ENCODE data around the gene CTXND1. TPM values are rescaled to one million over a fixed set of nuclear protein-coding genes. Genes with fewer than 3 reads are reported as not detected.

Gene CTXND1
- total RNA-seq, 1 experiment from 2014 or later: not detected

- Histone ChIP-seq H3K9ac (ENCODE audit: extremely low read depth, insufficient read length, low read length) (no peak overlapping the region), H2BK15ac (ENCODE audit: low read depth, low read length) (no peak overlapping the region), H4K8ac (replicated peaks; ENCODE audit: insufficient read length, low read depth, low read length) (no peak overlapping the region), H3K79me1 (ENCODE audit: insufficient read depth, low read depth, low read length, poor library complexity, severe bottlenecking) (no peaks in the 10 kb centered on the region), H3K56ac (ENCODE audit: insufficient read length, low read depth, low read length) (no peak overlapping the region), H2BK120ac (ENCODE audit: low read depth, low read length, poor library complexity, severe bottlenecking) (no peak overlapping the region), H3K27me3 (ENCODE audit: insufficient read depth, low read length) (no peaks in the 10 kb centered on the region), H4K20me1 (ENCODE audit: control insufficient read depth, insufficient read depth, insufficient read length) (no peaks in the 10 kb centered on the region), H3K4me2 (ENCODE audit: insufficient read depth, insufficient read length, low read length) (peak overlapping the region; percentile 96), H4K91ac (ENCODE audit: insufficient read length, low read depth, low read length) (no peak overlapping the region), H2AK5ac (ENCODE audit: insufficient read length, low read length) (no peak overlapping the region), H3K27ac (ENCODE audit: insufficient read length, low read depth, low read length) (no peak overlapping the region), H2AFZ (ENCODE audit: low read length) (no peak overlapping the region), H3K9me3 (ENCODE audit: control insufficient read depth, low read depth, low read length) (no peaks in the 10 kb centered on the region), H3K79me2 (ENCODE audit: insufficient read depth, low read length) (no peaks in the 10 kb centered on the region), H2BK12ac (ENCODE audit: insufficient read length, low read depth, low read length) (no peak overlapping the region), H4K5ac (ENCODE audit: insufficient read length, low read depth, low read length) (no peak overlapping the region), H3K18ac (ENCODE audit: insufficient read length, low read depth, low read length) (no peak overlapping the region), H2BK5ac (ENCODE audit: insufficient read length, low read length) (no peak overlapping the region), H3K4ac (ENCODE audit: low read depth, low read length) (no peak overlapping the region), H2BK20ac (ENCODE audit: low read depth, low read length, poor library complexity, severe bottlenecking) (no peak overlapping the region), H3K23ac (ENCODE audit: insufficient read length, low read depth, low read length) (no peak overlapping the region), H3T11ph (ENCODE audit: low read length) (no peak overlapping the region), H3K23me2 (ENCODE audit: insufficient read length, low read depth, low read length, poor library complexity, severe bottlenecking) (peaks cover 11% of the 10 kb centered on the region), H3K4me1 (ENCODE audit: insufficient read depth, low read length) (no peaks in the 10 kb centered on the region; the same call in 1 of the 2 replicates), H3K14ac (ENCODE audit: insufficient read depth, low read length) (no peak overlapping the region)
- Mint-ChIP-seq H3K27ac (no peak overlapping the region), H3K27me3 (ENCODE audit: low read depth) (peaks cover 11% of the 10 kb centered on the region), H3K9me3 (no peaks in the 10 kb centered on the region; a peak in 1 of 5 replicates), H3K4me3 (peak overlapping the region; percentile 65 to 84), H3K4me1 (peaks cover 29 to 33% of the 10 kb centered on the region in 2 experiments), H3K36me3 (ENCODE audit: insufficient read depth in 1 of 3, low read depth in 3 of 3) (peaks cover 0 to 3% (median 0%) of the 10 kb centered on the region in 3 experiments; a peak in 2 of 7 replicates)
- no peak for DNase-seq
- WGBS (ENCODE audit: extremely low coverage, insufficient read length, low lambda C conversion rate): no CpG with 5 or more reads among the region's 3 CpGs
- TF ChIP-seq CTCF (conservative IDR thresholded peaks at IDR 0.05): no peak
These were observed 100.4 kb downstream of the CTXND1 start for GRCh38 chr15:80151576-80151975.
